ENCODE results near the gene KLHL8. TPM values are rescaled to one million over a fixed set of nuclear protein-coding genes. Genes with fewer than 3 reads are reported as not detected.
A peak's percentile ranks its signal among the peaks of the same experiment; 100 is the strongest.

Gene KLHL8
- total RNA-seq, 1 donor from 2014 or later: 36.0 TPM

DNA sequence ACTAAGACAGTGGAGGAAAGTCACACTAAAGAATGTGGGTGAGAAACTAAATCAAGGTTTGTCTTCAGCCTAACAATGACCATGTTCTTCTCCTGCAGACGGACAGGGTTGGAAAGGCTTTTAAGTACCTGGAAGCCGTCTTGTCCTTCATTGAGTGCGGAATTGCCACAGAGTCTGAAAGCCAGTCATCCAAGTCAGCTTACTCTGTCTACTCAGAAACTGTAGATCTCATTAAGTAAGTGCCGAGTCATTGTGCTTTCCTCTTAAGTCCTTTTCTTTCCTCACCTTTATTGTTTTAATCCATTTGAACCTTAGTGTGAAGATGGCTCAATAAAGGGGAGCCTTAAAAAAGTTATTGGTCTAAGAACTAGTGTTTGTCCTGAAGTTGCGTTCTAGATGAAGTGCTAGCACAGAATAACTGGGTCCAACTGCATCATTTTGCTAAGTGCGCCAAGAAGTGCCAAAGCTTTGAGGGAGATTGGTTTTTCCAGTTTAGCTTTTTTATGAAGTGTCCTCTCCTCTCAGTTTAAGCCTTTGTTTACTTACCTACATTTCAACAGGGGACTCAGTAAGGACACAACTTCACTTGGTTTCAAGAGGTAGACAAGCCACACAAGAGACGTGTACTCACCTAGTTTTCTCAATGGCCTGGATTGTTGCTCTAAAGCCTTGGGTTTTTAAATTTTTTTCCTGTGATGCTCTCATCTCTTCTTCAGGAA, 89.3 kb downstream of the KLHL8 start:
- peaks cover 39 to 83% (median 75%) of the 10 kb centered on the region in 3 donors for H3K36me3 ChIP-seq (ENCODE audit: control insufficient read depth in 3 of 3, insufficient read depth in 3 of 3, low read length in 3 of 3)
- no peak overlapping the region for H3K27ac ChIP-seq (ENCODE audit: low read depth, low read length)
- H3K27me3 ChIP-seq (ENCODE audit: control insufficient read depth in 3 of 3, insufficient read depth in 3 of 3, low read length in 3 of 3): no peaks in the 10 kb centered on the region
- no peaks in the 10 kb centered on the region for H3K9me3 ChIP-seq (ENCODE audit: control insufficient read depth in 3 of 3, low read length in 3 of 3)
- H3K9ac ChIP-seq (ENCODE audit: low read depth in 1 of 3, low read length in 3 of 3): no peak overlapping the region
- no peak overlapping the region for H3K4me3 ChIP-seq (ENCODE audit: low read length in 3 of 3)
- H3K4me1 ChIP-seq (ENCODE audit: control insufficient read depth in 3 of 3, insufficient read depth in 3 of 3, low read length in 3 of 3): peaks cover 0 to 5% (median 5%) of the 10 kb centered on the region in 3 donors

DNA sequence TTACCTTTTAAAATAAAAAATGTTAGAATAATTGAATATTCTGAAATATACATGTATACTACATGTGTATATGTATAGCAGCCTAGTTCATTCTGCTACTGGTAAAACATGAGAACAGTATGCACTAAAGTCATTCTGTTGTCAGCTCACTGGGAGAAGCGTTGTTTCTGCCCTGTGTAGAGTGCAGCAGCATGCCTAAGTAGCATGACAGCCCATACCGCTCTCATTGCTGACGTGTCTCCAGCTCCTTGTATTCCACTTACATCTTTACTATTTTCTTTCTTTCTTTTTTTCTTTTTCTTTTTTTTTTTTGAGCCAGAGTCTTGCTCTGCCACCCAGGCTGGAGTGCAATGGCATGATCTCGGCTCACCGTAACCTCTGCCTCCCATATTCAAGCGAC, 90.7 kb downstream of the KLHL8 start:
- Histone ChIP-seq H3K27me3 (ENCODE audit: control insufficient read depth in 3 of 3, insufficient read depth in 3 of 3, low read length in 3 of 3) (no peaks in the 10 kb centered on the region), H3K36me3 (ENCODE audit: control insufficient read depth in 3 of 3, insufficient read depth in 3 of 3, low read length in 3 of 3) (peaks cover 44 to 84% (median 78%) of the 10 kb centered on the region in 3 donors), H3K4me3 (ENCODE audit: low read length in 3 of 3) (no peak overlapping the region), H3K9ac (ENCODE audit: low read depth in 1 of 3, low read length in 3 of 3) (no peak overlapping the region), H3K4me1 (ENCODE audit: control insufficient read depth in 3 of 3, insufficient read depth in 3 of 3, low read length in 3 of 3) (peaks cover 0 to 5% (median 5%) of the 10 kb centered on the region in 3 donors), H3K27ac (ENCODE audit: low read depth, low read length) (no peak overlapping the region), H3K9me3 (ENCODE audit: control insufficient read depth in 3 of 3, low read length in 3 of 3) (no peaks in the 10 kb centered on the region)

DNA sequence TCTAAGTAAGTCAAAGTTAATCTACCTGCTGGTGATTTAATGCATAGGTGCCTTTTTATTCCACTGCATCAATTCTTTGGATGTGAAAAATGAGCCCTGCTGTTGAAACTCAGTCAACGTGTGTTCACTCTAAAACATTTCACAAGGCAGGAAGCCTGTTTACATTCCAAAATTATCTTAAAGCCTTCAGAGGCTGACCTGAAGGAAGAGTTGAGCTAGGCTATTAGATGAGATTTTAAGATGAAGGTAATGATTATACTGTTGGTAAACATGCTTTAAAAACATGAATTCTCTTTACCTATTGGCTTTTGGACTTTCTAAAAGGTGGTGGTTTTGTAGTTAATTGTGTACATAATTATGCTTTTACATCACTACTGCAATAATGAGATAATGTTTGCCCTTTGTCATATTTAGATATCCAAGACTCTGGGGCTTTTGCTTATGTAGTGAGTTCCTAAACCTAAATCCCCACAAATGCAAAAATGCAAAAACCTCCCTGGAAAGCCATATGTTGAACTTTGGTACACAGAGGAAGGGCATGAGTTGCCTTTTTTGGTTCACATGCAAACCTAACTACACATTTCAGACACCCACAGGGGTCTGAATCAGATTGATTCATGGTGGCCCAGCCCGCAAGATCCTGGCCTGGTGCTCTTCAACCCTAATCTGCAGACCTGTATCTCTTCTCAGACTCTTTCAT, 92.3 kb downstream of the KLHL8 start:
- H3K36me3 ChIP-seq (ENCODE audit: control insufficient read depth in 3 of 3, insufficient read depth in 3 of 3, low read length in 3 of 3): peaks cover 32 to 71% (median 66%) of the 10 kb centered on the region in 3 donors
- H3K9me3 ChIP-seq (ENCODE audit: control insufficient read depth in 3 of 3, low read length in 3 of 3): no peaks in the 10 kb centered on the region
- no peak overlapping the region for H3K4me3 ChIP-seq (ENCODE audit: low read length in 3 of 3)
- H3K4me1 ChIP-seq (ENCODE audit: control insufficient read depth in 3 of 3, insufficient read depth in 3 of 3, low read length in 3 of 3): peaks cover 3 to 4% (median 4%) of the 10 kb centered on the region in 3 donors
- no peaks in the 10 kb centered on the region for H3K27me3 ChIP-seq (ENCODE audit: control insufficient read depth in 3 of 3, insufficient read depth in 3 of 3, low read length in 3 of 3)
- no peak overlapping the region for H3K27ac ChIP-seq (ENCODE audit: low read depth, low read length)
- H3K9ac ChIP-seq (ENCODE audit: low read depth in 1 of 3, low read length in 3 of 3): no peak overlapping the region

DNA sequence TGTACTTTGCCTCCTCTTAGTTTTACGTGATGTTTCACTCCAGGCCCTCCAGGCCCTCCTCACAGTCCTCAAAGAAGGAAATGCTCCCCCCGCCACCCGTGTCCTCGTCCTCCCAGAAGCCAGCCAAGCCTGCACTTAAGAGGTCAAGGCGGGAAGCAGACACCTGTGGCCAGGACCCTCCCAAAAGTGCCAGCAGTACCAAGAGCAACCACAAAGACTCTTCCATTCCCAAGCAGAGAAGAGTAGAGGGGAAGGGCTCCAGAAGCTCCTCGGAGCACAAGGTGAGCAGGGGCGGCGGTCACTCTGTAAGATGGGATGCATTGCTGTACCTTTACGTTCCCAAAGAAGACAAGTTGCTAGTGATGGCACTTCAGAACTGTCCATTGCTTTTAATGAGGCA, 94.4 kb downstream of the KLHL8 start:
- Histone ChIP-seq H3K9ac (ENCODE audit: low read depth in 1 of 3, low read length in 3 of 3) (no peak overlapping the region), H3K36me3 (ENCODE audit: control insufficient read depth in 3 of 3, insufficient read depth in 3 of 3, low read length in 3 of 3) (peaks cover 25 to 53% (median 51%) of the 10 kb centered on the region in 3 donors), H3K9me3 (ENCODE audit: control insufficient read depth in 3 of 3, low read length in 3 of 3) (no peaks in the 10 kb centered on the region), H3K4me3 (ENCODE audit: low read length in 3 of 3) (no peak overlapping the region), H3K27me3 (ENCODE audit: control insufficient read depth in 3 of 3, insufficient read depth in 3 of 3, low read length in 3 of 3) (no peaks in the 10 kb centered on the region), H3K4me1 (ENCODE audit: control insufficient read depth in 3 of 3, insufficient read depth in 3 of 3, low read length in 3 of 3) (peaks cover 18 to 23% (median 19%) of the 10 kb centered on the region in 3 donors), H3K27ac (ENCODE audit: low read depth, low read length) (no peak overlapping the region)

DNA sequence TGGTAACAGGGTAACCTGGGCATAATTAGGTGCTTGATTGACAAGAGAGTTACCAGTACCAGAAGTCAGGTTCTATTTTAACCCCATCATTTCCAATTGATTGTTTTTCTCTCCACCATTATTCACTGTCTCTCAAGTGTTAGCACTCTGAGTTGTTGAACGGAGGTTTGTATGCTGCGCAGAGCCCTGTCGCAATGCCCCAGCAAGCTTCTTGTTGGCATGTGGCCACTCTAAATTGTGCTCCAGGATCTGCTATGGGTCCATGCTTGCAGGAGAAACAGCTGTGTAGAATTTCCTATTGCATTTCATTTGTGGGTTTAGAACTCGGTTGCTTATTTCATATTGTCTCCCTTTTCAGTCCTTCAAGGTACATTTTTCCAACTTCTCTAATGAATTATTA, 98.2 kb downstream of the KLHL8 start:
- H3K27ac ChIP-seq (ENCODE audit: low read depth, low read length): peak overlapping the region; percentile 87
- H3K4me1 ChIP-seq (ENCODE audit: control insufficient read depth in 3 of 3, insufficient read depth in 3 of 3, low read length in 3 of 3): peaks cover 50 to 59% (median 53%) of the 10 kb centered on the region in 3 donors
- no peaks in the 10 kb centered on the region for H3K9me3 ChIP-seq (ENCODE audit: control insufficient read depth in 3 of 3, low read length in 3 of 3)
- no peaks in the 10 kb centered on the region for H3K27me3 ChIP-seq (ENCODE audit: control insufficient read depth in 3 of 3, insufficient read depth in 3 of 3, low read length in 3 of 3)
- H3K36me3 ChIP-seq (ENCODE audit: control insufficient read depth in 3 of 3, insufficient read depth in 3 of 3, low read length in 3 of 3): peaks cover 8 to 24% (median 22%) of the 10 kb centered on the region in 3 donors
- H3K4me3 ChIP-seq (ENCODE audit: low read length in 3 of 3): peak overlapping the region in 2 of 3 donors; percentile 17 to 21
- H3K9ac ChIP-seq (ENCODE audit: low read depth in 1 of 3, low read length in 3 of 3): peak overlapping the region; percentile 50 to 60 (median 60)

DNA sequence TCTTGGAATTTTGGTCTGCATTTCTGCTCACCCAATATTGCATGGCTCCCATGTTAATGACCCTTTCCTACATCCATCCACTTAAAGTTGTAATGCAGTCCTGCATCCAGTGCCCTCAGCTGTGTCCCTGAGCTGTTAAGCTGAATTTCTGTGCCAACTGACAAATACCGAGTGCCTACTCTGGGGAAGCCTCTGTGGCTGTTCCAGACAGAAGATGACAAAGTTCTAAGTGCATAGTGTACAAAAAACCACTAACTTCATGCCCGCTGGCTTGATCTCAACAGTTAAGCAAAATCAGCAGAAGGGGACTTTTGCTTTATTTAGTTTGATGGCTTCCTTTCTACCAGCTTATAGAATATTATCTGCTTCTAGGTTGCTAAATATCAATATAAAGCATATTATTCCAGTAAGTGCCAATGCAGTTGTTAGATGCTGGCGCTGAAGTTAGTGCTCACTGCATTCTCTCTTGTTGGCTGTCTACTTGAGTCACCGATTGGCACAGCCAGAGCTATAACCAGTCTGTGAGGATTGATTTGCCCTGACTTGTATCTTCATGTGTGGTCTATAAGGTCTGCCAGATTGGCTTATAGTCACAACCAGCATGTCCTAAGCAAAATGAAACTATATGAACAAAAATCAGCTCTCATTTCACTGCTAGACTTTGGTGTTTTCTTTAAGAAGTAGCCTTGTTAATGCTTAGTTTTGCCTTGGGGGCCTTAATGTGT, 98.9 kb downstream of the KLHL8 start:
- peaks cover 58 to 67% (median 61%) of the 10 kb centered on the region in 3 donors for H3K4me1 ChIP-seq (ENCODE audit: control insufficient read depth in 3 of 3, insufficient read depth in 3 of 3, low read length in 3 of 3)
- no peaks in the 10 kb centered on the region for H3K9me3 ChIP-seq (ENCODE audit: control insufficient read depth in 3 of 3, low read length in 3 of 3)
- peak overlapping the region; percentile 65 to 77 (median 73) for H3K4me3 ChIP-seq (ENCODE audit: low read length in 3 of 3)
- H3K9ac ChIP-seq (ENCODE audit: low read depth in 1 of 3, low read length in 3 of 3): peak overlapping the region; percentile 55 to 77 (median 60)
- H3K36me3 ChIP-seq (ENCODE audit: control insufficient read depth in 3 of 3, insufficient read depth in 3 of 3, low read length in 3 of 3): peaks cover 8 to 23% (median 22%) of the 10 kb centered on the region in 3 donors
- peak overlapping the region; percentile 87 for H3K27ac ChIP-seq (ENCODE audit: low read depth, low read length)
- no peaks in the 10 kb centered on the region for H3K27me3 ChIP-seq (ENCODE audit: control insufficient read depth in 3 of 3, insufficient read depth in 3 of 3, low read length in 3 of 3)

DNA sequence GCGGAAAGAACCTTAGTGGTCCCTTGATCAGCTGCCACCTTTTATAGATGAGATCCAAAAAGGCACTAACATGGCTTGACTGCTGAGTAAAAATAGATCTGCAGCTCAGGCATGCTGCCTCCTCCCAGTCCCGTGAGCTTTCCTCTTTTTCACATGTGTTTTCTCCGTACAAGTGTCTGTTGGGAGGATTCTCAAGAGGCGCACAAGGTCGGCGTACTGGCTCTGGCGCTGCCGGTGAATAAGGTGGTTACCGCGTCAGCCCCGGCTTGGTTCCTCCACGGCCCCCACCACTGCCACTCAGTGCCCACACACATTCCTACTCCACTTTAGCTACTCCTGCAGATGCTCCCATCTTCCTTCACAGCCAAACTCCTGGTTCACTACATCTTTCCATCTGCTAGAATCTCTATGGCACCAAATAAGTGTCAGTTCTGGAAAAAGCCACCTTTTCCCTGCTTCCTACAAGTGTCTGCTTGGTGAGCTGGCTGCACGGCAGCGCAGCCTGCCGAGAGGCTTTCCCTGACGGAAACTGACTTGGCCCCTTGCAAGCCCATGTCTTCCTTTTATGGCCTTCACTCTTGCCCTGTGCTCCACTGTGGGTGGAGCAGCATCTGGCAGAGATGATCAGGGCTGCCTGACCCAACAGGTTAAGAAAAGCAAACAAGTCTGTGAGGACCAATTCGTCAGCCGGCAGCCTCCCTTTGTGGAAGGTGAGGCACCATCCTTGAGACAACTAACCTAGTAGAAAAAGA, 99.8 kb downstream of the KLHL8 start:
- peaks cover 3 to 24% (median 19%) of the 10 kb centered on the region in 3 donors for H3K36me3 ChIP-seq (ENCODE audit: control insufficient read depth in 3 of 3, insufficient read depth in 3 of 3, low read length in 3 of 3)
- H3K4me3 ChIP-seq (ENCODE audit: low read length in 3 of 3): peak overlapping the region; percentile 65 to 77 (median 73)
- H3K9ac ChIP-seq (ENCODE audit: low read depth in 1 of 3, low read length in 3 of 3): peak overlapping the region; percentile 55 to 87 (median 77)
- peak overlapping the region; percentile 87 for H3K27ac ChIP-seq (ENCODE audit: low read depth, low read length)
- H3K9me3 ChIP-seq (ENCODE audit: control insufficient read depth in 3 of 3, low read length in 3 of 3): no peaks in the 10 kb centered on the region
- H3K27me3 ChIP-seq (ENCODE audit: control insufficient read depth in 3 of 3, insufficient read depth in 3 of 3, low read length in 3 of 3): no peaks in the 10 kb centered on the region
- H3K4me1 ChIP-seq (ENCODE audit: control insufficient read depth in 3 of 3, insufficient read depth in 3 of 3, low read length in 3 of 3): peaks cover 61 to 69% (median 68%) of the 10 kb centered on the region in 3 donors

DNA sequence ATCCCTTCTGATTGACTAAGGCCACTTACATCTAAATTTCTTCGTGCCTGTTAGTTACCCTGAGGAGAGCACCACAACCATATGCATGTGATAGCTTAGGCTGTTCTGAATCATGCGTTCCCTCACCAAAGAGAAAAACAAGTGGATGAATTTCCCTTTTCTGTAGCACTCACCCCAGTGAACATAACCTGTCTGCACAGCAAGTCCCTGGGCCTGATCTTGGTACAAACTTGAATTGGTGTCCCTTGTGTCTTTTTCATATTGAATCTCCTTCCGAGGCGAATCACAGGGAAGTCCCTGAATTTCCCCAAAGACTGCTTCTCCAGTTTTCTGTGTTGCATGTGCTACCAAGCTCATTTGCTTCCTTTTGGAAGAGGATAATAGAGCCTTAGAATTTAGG, 100.4 kb downstream of the KLHL8 start:
- Histone ChIP-seq H3K4me1 (ENCODE audit: control insufficient read depth in 3 of 3, insufficient read depth in 3 of 3, low read length in 3 of 3) (peaks cover 61 to 69% (median 68%) of the 10 kb centered on the region in 3 donors), H3K9me3 (ENCODE audit: control insufficient read depth in 3 of 3, low read length in 3 of 3) (no peaks in the 10 kb centered on the region), H3K9ac (ENCODE audit: low read depth in 1 of 3, low read length in 3 of 3) (peak overlapping the region; percentile 55 to 87 (median 77)), H3K27ac (ENCODE audit: low read depth, low read length) (peak overlapping the region; percentile 87), H3K4me3 (ENCODE audit: low read length in 3 of 3) (peak overlapping the region; percentile 65 to 77 (median 73)), H3K36me3 (ENCODE audit: control insufficient read depth in 3 of 3, insufficient read depth in 3 of 3, low read length in 3 of 3) (peaks cover 4 to 24% (median 18%) of the 10 kb centered on the region in 3 donors), H3K27me3 (ENCODE audit: control insufficient read depth in 3 of 3, insufficient read depth in 3 of 3, low read length in 3 of 3) (no peaks in the 10 kb centered on the region)

DNA sequence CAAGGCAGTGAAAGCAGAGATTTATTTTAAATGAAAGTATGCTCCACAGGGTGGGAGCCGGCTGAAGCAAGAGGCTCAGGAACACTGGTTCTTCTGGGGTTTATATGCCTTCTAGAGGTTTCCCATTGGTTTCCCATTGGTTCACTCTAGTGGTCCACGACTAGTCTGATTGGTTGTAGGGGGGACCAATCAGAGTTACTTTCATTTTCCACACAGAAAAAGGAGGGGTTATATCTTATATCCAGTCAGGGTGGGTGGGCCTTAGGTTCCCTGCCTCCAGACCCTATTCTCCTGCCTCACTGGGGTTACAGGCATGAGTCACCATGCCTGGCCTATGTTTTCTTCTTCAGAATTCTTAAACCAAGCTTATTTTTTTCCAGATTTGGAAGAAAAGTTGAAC, 101.6 kb downstream of the KLHL8 start:
- peak overlapping the region; percentile 87 for H3K27ac ChIP-seq (ENCODE audit: low read depth, low read length)
- H3K9ac ChIP-seq (ENCODE audit: low read depth in 1 of 3, low read length in 3 of 3): peak overlapping the region in 1 of 3 donors; percentile 4
- no peaks in the 10 kb centered on the region for H3K9me3 ChIP-seq (ENCODE audit: control insufficient read depth in 3 of 3, low read length in 3 of 3)
- H3K27me3 ChIP-seq (ENCODE audit: control insufficient read depth in 3 of 3, insufficient read depth in 3 of 3, low read length in 3 of 3): no peaks in the 10 kb centered on the region
- H3K36me3 ChIP-seq (ENCODE audit: control insufficient read depth in 3 of 3, insufficient read depth in 3 of 3, low read length in 3 of 3): peaks cover 9 to 27% (median 20%) of the 10 kb centered on the region in 3 donors
- no peak overlapping the region for H3K4me3 ChIP-seq (ENCODE audit: low read length in 3 of 3)
- H3K4me1 ChIP-seq (ENCODE audit: control insufficient read depth in 3 of 3, insufficient read depth in 3 of 3, low read length in 3 of 3): peaks cover 61 to 69% (median 68%) of the 10 kb centered on the region in 3 donors
